D341Med (cell line): ENCODE results near the gene MGP.
A peak's percentile ranks its signal among the peaks of the same experiment; 100 is the strongest.

Experiments
- DNase-seq: peaks from one replicate; pipeline ENCODE4 v3.0.0; 2012; ENCODE audit warnings: low spot score

MGP gene

GRCh38 chr12:14903386-14904098 lies 17.9 kb upstream of the MGP start:
- DNase-seq = no peak

DNA sequence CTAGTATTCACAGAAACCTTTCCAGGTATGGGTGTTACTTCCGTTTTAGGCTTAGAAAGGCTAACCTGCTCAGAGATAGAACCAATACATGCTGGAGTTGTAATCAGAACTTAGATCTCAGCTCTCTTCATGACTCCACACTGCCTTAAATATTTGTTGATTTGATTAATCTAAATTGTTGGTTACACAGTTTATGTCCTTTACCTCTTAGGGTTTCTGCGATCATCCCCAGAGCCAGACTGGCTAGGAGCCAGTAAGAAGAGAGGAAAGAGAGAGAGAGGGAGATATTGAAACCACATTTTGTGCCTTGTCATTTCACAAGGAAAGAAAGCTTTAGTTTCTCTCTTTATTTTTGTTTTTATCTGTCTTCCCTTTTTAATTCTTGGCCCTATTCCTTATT lies 16.8 kb upstream of the MGP start:
- DNase-seq = no peak

DNA sequence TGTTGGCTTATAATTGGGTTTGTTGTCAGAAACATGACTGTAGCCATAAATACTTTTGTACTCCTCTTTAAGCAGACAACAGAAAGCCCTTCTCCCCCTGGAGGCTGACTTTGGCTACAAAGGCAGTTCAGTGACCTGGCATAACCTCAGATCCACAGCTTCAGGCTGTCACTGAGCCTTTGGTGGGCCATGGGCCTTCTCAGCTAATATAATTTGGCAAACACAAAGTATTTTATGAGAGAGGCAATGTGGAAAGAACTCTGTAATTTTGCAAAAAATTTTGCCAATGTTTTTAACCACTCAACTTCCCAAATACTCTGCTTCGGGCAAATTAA lies 15.5 kb upstream of the MGP start:
- DNase-seq = peak; percentile 36

- no peak for DNase-seq
Measured at GRCh38 chr12:14900521-14901227, 15.0 kb upstream of the MGP start.

GRCh38 chr12:14896521-14897169 lies 11.0 kb upstream of the MGP start:
- peak; percentile 39 for DNase-seq

- no peak for DNase-seq
Measured at GRCh38 chr12:14893506-14894250, 8.0 kb upstream of the MGP start.

DNA sequence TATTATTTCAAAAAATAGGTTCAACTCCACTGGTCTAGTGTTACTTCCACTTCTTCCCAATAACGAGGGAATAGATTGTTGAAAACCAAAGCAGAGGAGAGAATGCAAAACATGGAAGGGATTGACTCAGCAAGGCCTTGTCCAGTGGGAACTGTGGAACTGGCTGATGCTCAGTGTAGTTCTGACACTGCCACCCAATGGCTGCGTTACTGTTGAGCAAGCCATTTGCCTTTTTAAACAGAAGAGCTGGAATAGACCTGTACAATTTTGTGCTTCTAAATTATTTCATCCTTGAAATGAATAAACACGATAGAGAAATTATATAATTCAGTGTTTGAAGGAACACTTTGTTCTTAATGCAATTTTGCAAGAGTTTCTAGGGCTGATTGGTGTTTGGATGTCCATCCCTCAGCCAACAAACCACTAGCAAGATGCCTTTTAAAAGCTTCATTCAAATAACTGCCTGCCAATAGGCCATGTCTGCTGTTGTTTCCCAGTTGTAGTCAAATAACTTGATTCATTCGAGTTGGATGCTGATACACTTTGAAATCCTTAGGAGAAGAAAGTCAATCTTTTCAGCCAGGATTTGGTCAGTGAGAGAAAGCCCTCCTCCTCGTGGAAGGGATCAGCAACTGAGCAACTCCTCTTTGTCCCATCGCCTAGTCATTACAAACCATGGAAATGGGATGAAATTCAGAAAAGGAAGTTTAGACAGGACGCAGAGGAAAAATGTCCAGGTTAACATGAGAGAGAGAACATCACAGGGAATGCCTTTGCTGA lies 7.3 kb upstream of the MGP start:
- peak; percentile 54 for DNase-seq

- DNase-seq = no peak
Measured at GRCh38 chr12:14890701-14891100, 5.0 kb upstream of the MGP start.

GRCh38 chr12:14886271-14886670 lies 617 bp upstream of the MGP start:
- no peak for DNase-seq

GRCh38 chr12:14884458-14884878 lies 1.2 kb downstream of the MGP start:
- DNase-seq = peak; percentile 75

GRCh38 chr12:14883686-14884085 lies 2.0 kb downstream of the MGP start:
- peak; percentile 47 for DNase-seq

- DNase-seq = no peak
Measured at GRCh38 chr12:14880890-14881453, 4.7 kb downstream of the MGP start.

DNA sequence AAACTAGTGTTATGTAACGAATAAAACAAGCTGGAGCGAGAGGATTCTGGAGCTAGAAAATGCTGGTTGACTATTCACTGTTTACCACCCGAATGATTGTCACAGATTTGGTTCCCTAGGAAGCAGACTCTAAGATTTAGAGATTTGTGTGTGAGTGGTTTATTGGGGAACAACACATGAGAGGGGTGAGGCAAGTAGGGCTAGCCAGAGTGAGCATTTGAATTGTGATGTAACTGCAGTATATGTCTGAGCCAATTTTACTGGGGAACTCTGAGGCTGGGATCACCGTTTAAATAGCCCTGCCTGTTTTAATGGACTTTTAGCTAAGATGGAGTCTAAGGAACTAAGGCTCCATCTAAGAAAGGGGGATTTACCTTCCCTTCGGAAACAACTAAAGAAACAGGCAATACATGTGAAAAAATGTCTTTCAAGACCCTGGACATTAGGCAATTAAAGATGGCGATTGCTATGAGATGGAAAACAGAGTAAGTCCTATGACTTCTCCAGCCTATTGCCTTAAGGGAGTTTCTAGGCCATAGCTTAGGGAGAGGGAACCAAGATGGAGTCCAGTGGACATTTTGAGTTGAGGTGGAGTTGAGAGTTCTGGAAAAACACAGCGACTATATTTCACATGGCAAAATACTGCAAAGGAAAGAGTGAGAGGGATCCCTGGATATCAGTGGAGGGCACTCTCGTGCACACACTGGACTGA lies 6.3 kb downstream of the MGP start:
- DNase-seq = no peak

DNA sequence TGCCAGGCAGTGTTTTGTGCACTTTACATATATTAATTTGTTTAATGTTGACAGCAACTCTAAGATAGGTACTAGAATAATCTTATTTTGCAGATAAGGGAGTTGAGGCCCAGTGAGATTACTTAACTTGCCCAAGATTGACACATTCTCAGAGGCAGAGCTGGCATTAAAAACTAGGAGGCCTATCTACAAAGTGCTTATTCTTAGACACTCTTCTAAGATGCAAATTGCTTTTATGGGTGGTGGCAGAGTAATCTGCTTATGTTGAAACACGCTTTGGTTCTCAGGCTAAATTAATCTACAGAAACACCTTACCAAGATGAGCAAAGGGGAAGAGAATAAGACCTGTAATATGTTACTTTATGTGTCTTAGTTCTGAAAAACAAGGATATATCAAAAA lies 7.2 kb downstream of the MGP start:
- DNase-seq = peak; percentile 37

GRCh38 chr12:14876833-14877232 lies 8.8 kb downstream of the MGP start:
- no peak for DNase-seq

GRCh38 chr12:14874882-14875281 lies 10.8 kb downstream of the MGP start:
- DNase-seq = no peak

- DNase-seq = no peak
Measured at GRCh38 chr12:14873440-14874185, 12.0 kb downstream of the MGP start.

- DNase-seq = no peak
Measured at GRCh38 chr12:14871886-14872285, 13.8 kb downstream of the MGP start.

GRCh38 chr12:14871247-14871646 lies 14.4 kb downstream of the MGP start:
- no peak for DNase-seq

DNA sequence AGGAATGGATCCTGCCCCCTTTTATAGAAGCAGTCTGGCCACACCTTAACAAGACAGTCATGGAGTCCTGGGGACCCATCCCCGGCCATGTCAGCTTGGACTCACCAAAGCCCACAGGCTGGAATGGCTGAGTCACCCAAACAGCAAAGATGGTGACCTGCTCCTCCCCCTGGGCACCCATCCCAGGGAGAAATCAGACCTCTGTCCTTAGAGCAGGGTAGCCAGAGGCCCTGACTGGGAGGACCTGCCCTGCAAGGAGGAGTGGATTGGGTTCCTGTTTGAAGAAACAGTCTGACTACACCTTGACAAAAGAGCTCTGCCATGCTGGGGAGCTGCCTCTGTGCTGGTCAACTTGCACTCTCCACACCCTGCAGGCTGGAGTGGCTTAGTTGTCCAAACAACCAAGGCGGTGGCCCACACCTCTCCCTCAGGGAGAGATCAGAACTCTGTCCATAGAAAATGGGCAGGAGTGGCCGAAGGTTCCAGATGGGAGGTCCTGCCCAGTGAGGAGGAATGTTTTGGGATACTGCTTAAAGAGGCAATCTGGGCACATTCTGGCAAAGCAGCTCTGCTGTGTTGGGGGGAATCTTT lies 16.6 kb downstream of the MGP start:
- DNase-seq = no peak
